ENCODE results near the gene EPM2AIP1. TPM values are rescaled to one million over a fixed set of nuclear protein-coding genes. Genes with fewer than 3 reads are reported as not detected.

The EPM2AIP1 gene
- polyA plus RNA-seq, 1 of the 3 experiments (the other 2 are of a cell fraction), result 4.7 TPM

GRCh38 chr3:36969085-36969484 lies 23.8 kb downstream of the EPM2AIP1 start (continued):
- TF ChIP-seq, protein P1, sequence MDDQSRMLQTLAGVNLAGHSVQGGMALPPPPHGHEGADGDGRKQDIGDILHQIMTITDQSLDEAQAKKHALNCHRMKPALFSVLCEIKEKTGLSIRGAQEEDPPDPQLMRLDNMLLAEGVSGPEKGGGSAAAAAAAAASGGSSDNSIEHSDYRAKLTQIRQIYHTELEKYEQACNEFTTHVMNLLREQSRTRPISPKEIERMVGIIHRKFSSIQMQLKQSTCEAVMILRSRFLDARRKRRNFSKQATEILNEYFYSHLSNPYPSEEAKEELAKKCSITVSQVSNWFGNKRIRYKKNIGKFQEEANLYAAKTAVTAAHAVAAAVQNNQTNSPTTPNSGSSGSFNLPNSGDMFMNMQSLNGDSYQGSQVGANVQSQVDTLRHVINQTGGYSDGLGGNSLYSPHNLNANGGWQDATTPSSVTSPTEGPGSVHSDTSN (IDR thresholded peaks at IDR 0.05), result no peak

- no peaks in the 10 kb centered on the region for H3K79me2 ChIP-seq (ENCODE audit: insufficient read depth)
- WGBS (ENCODE audit: low lambda C conversion rate), result 90% methylated on average over 3 of the region's 3 CpGs
- no peak for DNase-seq
- no peaks in the 10 kb centered on the region for H3K9me3 ChIP-seq
- no peak overlapping the region for H3K27ac ChIP-seq (ENCODE audit: low read depth in 2 of 2, low read length in 1 of 2)
- H4K20me1 ChIP-seq (ENCODE audit: insufficient read depth), result no peaks in the 10 kb centered on the region
- no peak overlapping the region for H3K9ac ChIP-seq
- no peaks in the 10 kb centered on the region for H3K36me3 ChIP-seq (replicated peaks in 1 of 2; ENCODE audit: control insufficient read depth in 1 of 2, insufficient read depth in 2 of 2, low read length in 1 of 2)
- no peaks in the 10 kb centered on the region for H3K27me3 ChIP-seq (ENCODE audit: insufficient read depth)
- POLR2A ChIA-PET, result no interaction called here
- H3K9me2 ChIP-seq, result no peaks in the 10 kb centered on the region
- TF ChIP-seq, protein P2, sequence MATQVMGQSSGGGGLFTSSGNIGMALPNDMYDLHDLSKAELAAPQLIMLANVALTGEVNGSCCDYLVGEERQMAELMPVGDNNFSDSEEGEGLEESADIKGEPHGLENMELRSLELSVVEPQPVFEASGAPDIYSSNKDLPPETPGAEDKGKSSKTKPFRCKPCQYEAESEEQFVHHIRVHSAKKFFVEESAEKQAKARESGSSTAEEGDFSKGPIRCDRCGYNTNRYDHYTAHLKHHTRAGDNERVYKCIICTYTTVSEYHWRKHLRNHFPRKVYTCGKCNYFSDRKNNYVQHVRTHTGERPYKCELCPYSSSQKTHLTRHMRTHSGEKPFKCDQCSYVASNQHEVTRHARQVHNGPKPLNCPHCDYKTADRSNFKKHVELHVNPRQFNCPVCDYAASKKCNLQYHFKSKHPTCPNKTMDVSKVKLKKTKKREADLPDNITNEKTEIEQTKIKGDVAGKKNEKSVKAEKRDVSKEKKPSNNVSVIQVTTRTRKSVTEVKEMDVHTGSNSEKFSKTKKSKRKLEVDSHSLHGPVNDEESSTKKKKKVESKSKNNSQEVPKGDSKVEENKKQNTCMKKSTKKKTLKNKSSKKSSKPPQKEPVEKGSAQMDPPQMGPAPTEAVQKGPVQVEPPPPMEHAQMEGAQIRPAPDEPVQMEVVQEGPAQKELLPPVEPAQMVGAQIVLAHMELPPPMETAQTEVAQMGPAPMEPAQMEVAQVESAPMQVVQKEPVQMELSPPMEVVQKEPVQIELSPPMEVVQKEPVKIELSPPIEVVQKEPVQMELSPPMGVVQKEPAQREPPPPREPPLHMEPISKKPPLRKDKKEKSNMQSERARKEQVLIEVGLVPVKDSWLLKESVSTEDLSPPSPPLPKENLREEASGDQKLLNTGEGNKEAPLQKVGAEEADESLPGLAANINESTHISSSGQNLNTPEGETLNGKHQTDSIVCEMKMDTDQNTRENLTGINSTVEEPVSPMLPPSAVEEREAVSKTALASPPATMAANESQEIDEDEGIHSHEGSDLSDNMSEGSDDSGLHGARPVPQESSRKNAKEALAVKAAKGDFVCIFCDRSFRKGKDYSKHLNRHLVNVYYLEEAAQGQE (IDR thresholded peaks at IDR 0.05; ENCODE audit: low read depth, low read length), result no peak
- no peak for TF ChIP-seq TAF1 (IDR thresholded peaks at IDR 0.05; ENCODE audit: borderline replicate concordance, low read depth, low read length)
- no peak for TF ChIP-seq FOXJ3 (CRISPR knock-in tag; IDR thresholded peaks at IDR 0.05)
- no peak for TF ChIP-seq RXRA (IDR thresholded peaks at IDR 0.05; ENCODE audit: borderline replicate concordance, low read depth)
- TF ChIP-seq RCOR1 (IDR thresholded peaks at IDR 0.05; ENCODE audit: low read length), result no peak
- no peak for TF ChIP-seq CHD2 (IDR thresholded peaks at IDR 0.05; ENCODE audit: low read length, partially characterized antibody)
- TF ChIP-seq GABPA (IDR thresholded peaks at IDR 0.05; ENCODE audit: low read depth), result no peak
- no peak for TF ChIP-seq JUND (IDR thresholded peaks at IDR 0.05)
- no peak for TF ChIP-seq EZH2phosphoT487 (IDR thresholded peaks at IDR 0.05; ENCODE audit: borderline replicate concordance, low read depth)
- TF ChIP-seq, protein P3, sequence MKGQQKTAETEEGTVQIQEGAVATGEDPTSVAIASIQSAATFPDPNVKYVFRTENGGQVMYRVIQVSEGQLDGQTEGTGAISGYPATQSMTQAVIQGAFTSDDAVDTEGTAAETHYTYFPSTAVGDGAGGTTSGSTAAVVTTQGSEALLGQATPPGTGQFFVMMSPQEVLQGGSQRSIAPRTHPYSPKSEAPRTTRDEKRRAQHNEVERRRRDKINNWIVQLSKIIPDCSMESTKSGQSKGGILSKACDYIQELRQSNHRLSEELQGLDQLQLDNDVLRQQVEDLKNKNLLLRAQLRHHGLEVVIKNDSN (IDR thresholded peaks at IDR 0.05; ENCODE audit: borderline replicate concordance, low read depth), result no peak
- no peak for TF ChIP-seq SMC3 (IDR thresholded peaks at IDR 0.05; ENCODE audit: low read depth, low read length)
- no peak for TF ChIP-seq FOSL2 (IDR thresholded peaks at IDR 0.05; ENCODE audit: borderline replicate concordance, low read depth)
- no peak for TF ChIP-seq MEF2A (IDR thresholded peaks at IDR 0.05; ENCODE audit: borderline replicate concordance, low read depth)
- TF ChIP-seq, protein P4, sequence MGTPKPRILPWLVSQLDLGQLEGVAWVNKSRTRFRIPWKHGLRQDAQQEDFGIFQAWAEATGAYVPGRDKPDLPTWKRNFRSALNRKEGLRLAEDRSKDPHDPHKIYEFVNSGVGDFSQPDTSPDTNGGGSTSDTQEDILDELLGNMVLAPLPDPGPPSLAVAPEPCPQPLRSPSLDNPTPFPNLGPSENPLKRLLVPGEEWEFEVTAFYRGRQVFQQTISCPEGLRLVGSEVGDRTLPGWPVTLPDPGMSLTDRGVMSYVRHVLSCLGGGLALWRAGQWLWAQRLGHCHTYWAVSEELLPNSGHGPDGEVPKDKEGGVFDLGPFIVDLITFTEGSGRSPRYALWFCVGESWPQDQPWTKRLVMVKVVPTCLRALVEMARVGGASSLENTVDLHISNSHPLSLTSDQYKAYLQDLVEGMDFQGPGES (IDR thresholded peaks at IDR 0.05; ENCODE audit: low read depth, low read length), result no peak
- no peak for TF ChIP-seq TCF12 (IDR thresholded peaks at IDR 0.05)
- no peaks in the 10 kb centered on the region for H3F3A ChIP-seq (replicated peaks; ENCODE audit: insufficient read depth)
- CTCF ChIA-PET, result interaction anchor here (0.9 to 1.1 kb wide), 2 partner anchors 43 to 128 kb away, joined by 3 read pairs; no protein-coding TSS in a partner anchor
- H3K4me1 ChIP-seq (ENCODE audit: control insufficient read depth in 1 of 2, insufficient read depth in 2 of 2, low read depth in 1 of 2, low read length in 1 of 2), result peaks cover 6 to 13% of the 10 kb centered on the region in 2 experiments; a peak in 3 of 4 replicates
- H3K4me2 ChIP-seq, result no peak overlapping the region
- no peak overlapping the region for H3K4me3 ChIP-seq (ENCODE audit: low read depth in 2 of 2, low read length in 1 of 2)
- H2AFZ ChIP-seq (ENCODE audit: low read depth), result no peak overlapping the region
These were observed 27.5 kb downstream of the EPM2AIP1 start for GRCh38 chr3:36965440-36965839.

All from SK-N-SH (cell line).